ENCODE results near the gene CCDC3.

CCDC3 gene

GRCh38 chr10:12961416-12962205 lies 39.9 kb downstream of the CCDC3 start:
- no peak for DNase-seq (ENCODE audit: low read depth)

- no peak for DNase-seq (ENCODE audit: low read depth)
Measured at GRCh38 chr10:12960941-12961340, 40.6 kb downstream of the CCDC3 start.

- no peak for DNase-seq (ENCODE audit: low read depth)
Measured at GRCh38 chr10:12960334-12960898, 41.1 kb downstream of the CCDC3 start.

- no peak for DNase-seq (ENCODE audit: low read depth)
Measured at GRCh38 chr10:12958546-12959110, 42.9 kb downstream of the CCDC3 start.

GRCh38 chr10:12957081-12957480 lies 44.4 kb downstream of the CCDC3 start:
- no peak for DNase-seq (ENCODE audit: low read depth)

- DNase-seq (ENCODE audit: low read depth), result no peak
Measured at GRCh38 chr10:12954866-12955265, 46.6 kb downstream of the CCDC3 start.

GRCh38 chr10:12950583-12951128 lies 50.9 kb downstream of the CCDC3 start:
- DNase-seq (ENCODE audit: low read depth), result no peak

- no peak for DNase-seq (ENCODE audit: low read depth)
Measured at GRCh38 chr10:12949248-12949647, 52.3 kb downstream of the CCDC3 start.

GRCh38 chr10:12947741-12948140 lies 53.8 kb downstream of the CCDC3 start:
- no peak for DNase-seq (ENCODE audit: low read depth)

- no peak for DNase-seq (ENCODE audit: low read depth)
Measured at GRCh38 chr10:12946372-12946771, 55.1 kb downstream of the CCDC3 start.

GRCh38 chr10:12945690-12946359 lies 55.7 kb downstream of the CCDC3 start:
- no peak for DNase-seq (ENCODE audit: low read depth)

- no peak for DNase-seq (ENCODE audit: low read depth)
Measured at GRCh38 chr10:12944931-12945330, 56.6 kb downstream of the CCDC3 start.

- DNase-seq (ENCODE audit: low read depth), result no peak
Measured at GRCh38 chr10:12943425-12943824, 58.1 kb downstream of the CCDC3 start.

GRCh38 chr10:12941966-12942365 lies 59.5 kb downstream of the CCDC3 start:
- no peak for DNase-seq (ENCODE audit: low read depth)

- DNase-seq (ENCODE audit: low read depth), result no peak
Measured at GRCh38 chr10:12940791-12941190, 60.7 kb downstream of the CCDC3 start.

- no peak for DNase-seq (ENCODE audit: low read depth)
Measured at GRCh38 chr10:12938271-12938670, 63.2 kb downstream of the CCDC3 start.

GRCh38 chr10:12937527-12937926 lies 64.0 kb downstream of the CCDC3 start:
- DNase-seq (ENCODE audit: low read depth), result no peak

- DNase-seq (ENCODE audit: low read depth), result no peak
Measured at GRCh38 chr10:12934777-12935176, 66.7 kb downstream of the CCDC3 start.

- no peak for DNase-seq (ENCODE audit: low read depth)
Measured at GRCh38 chr10:12929381-12929780, 72.1 kb downstream of the CCDC3 start.

GRCh38 chr10:12928571-12928970 lies 72.9 kb downstream of the CCDC3 start:
- DNase-seq (ENCODE audit: low read depth), result no peak

GRCh38 chr10:12927896-12928295 lies 73.6 kb downstream of the CCDC3 start:
- DNase-seq (ENCODE audit: low read depth), result no peak

- no peak for DNase-seq (ENCODE audit: low read depth)
Measured at GRCh38 chr10:12925845-12926244, 75.7 kb downstream of the CCDC3 start.

- no peak for DNase-seq (ENCODE audit: low read depth)
Measured at GRCh38 chr10:12924911-12925310, 76.6 kb downstream of the CCDC3 start.

Data from GM04504 (cell line).